GM12873 (cell line): ENCODE data around the gene ARL4A.

Experiments used
- CTCF ChIP-seq: IDR thresholded peaks from 2 replicates; pipeline ENCODE4 v1.5.1; 2012; ENCODE audit warnings: low read depth, mild to moderate bottlenecking, moderate library complexity, low read length, control low read depth; ENCODE audit not compliant: insufficient read depth; ENCODE audit errors: missing control alignments

Gene ARL4A

GRCh38 chr7:12643001-12643643, 44.3 kb upstream of the ARL4A start:
- no peak for TF ChIP-seq CTCF

GRCh38 chr7:12643644-12644043, 43.8 kb upstream of the ARL4A start:
- no peak for TF ChIP-seq CTCF

GRCh38 chr7:12646139-12646538, 41.3 kb upstream of the ARL4A start:
- TF ChIP-seq CTCF: no peak

GRCh38 chr7:12647364-12648219, 39.8 kb upstream of the ARL4A start:
- no peak for TF ChIP-seq CTCF

GRCh38 chr7:12648704-12649261, 38.6 kb upstream of the ARL4A start:
- no peak for TF ChIP-seq CTCF

- no peak for TF ChIP-seq CTCF
Measured at GRCh38 chr7:12649348-12649747, 38.1 kb upstream of the ARL4A start.

GRCh38 chr7:12650080-12650479, 37.4 kb upstream of the ARL4A start:
- TF ChIP-seq CTCF: no peak
